Measurements from ENCODE around the gene NCAM2.

DNA sequence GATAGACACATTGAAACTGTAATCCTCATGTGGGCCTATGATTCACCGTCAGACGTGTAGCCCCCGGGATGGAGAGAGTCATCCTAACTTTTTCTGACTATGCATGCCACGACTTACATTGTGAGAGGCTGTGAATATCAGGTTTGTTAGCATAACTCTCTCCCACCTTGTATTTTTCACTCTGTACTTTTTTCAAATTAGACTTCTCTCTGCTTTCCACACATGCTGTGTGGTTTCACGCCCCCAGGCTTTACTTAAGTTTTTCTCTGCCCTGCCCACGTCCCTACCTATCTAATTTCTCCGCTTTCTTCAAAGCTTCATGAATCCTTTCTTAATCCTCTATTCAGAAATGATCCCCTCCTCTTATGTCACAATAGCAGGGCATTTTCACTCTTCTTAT, 3.4 kb upstream of the NCAM2 start:
- TF ChIP-seq, protein P1, sequence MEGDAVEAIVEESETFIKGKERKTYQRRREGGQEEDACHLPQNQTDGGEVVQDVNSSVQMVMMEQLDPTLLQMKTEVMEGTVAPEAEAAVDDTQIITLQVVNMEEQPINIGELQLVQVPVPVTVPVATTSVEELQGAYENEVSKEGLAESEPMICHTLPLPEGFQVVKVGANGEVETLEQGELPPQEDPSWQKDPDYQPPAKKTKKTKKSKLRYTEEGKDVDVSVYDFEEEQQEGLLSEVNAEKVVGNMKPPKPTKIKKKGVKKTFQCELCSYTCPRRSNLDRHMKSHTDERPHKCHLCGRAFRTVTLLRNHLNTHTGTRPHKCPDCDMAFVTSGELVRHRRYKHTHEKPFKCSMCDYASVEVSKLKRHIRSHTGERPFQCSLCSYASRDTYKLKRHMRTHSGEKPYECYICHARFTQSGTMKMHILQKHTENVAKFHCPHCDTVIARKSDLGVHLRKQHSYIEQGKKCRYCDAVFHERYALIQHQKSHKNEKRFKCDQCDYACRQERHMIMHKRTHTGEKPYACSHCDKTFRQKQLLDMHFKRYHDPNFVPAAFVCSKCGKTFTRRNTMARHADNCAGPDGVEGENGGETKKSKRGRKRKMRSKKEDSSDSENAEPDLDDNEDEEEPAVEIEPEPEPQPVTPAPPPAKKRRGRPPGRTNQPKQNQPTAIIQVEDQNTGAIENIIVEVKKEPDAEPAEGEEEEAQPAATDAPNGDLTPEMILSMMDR (conservative IDR thresholded peaks at IDR 0.05; ENCODE audit: low read length) = no peak
- TF ChIP-seq EZH2phosphoT487 (IDR thresholded peaks at IDR 0.05; ENCODE audit: borderline replicate concordance) = no peak

All from Loucy (cell line).